Subcutaneous adipose tissue (tissue), 4 donors: ENCODE data around the gene ARFGEF3. TPM values are rescaled to one million over a fixed set of nuclear protein-coding genes. Genes with fewer than 3 reads are reported as not detected.

Experiments used
- CTCF ChIP-seq: fragments of 450-650 bp; IDR thresholded peaks from one replicate; pipeline ENCODE4 v1.5.1; 2016; ENCODE audit warnings: low read depth, mild to moderate bottlenecking, control low read depth, antibody characterized with exemption, moderate library complexity
- total RNA-seq, 4 donors: library from RNA; depleted of rRNA; stranded (reverse); fragments of >200 nt; gene quantifications; one replicate each; pipeline ENCODE4 v1.1.0, GENCODE V29; 2016

The ARFGEF3 gene
- total RNA-seq, 4 donors from 2014 or later, result 1.0 to 6.2 (median 2.3) TPM

- TF ChIP-seq CTCF, result no peak
Measured at GRCh38 chr6:138371720-138372119, 210.0 kb downstream of the ARFGEF3 start.

GRCh38 chr6:138372711-138373463 is 211.1 kb downstream of the ARFGEF3 start:
- no peak for TF ChIP-seq CTCF

- no peak for TF ChIP-seq CTCF
Measured at GRCh38 chr6:138374230-138374629, 212.5 kb downstream of the ARFGEF3 start.

GRCh38 chr6:138374815-138375214 is 213.1 kb downstream of the ARFGEF3 start:
- no peak for TF ChIP-seq CTCF

GRCh38 chr6:138377042-138377441 is 215.3 kb downstream of the ARFGEF3 start:
- TF ChIP-seq CTCF, result no peak

GRCh38 chr6:138377844-138378243 is 216.1 kb downstream of the ARFGEF3 start, which contains the start of gene SMIM28:
Gene SMIM28, plus strand, starts transcription at chr6:138377905. Its CDS starts 168 bp downstream, at chr6:138378073.
- no peak for TF ChIP-seq CTCF

- no peak for TF ChIP-seq CTCF
Measured at GRCh38 chr6:138378463-138378862, 216.7 kb downstream of the ARFGEF3 start.
